Measurements from ENCODE around the gene ITIH3. TPM values are rescaled to one million over a fixed set of nuclear protein-coding genes. Genes with fewer than 3 reads are reported as not detected.

ITIH3 gene, protein sequence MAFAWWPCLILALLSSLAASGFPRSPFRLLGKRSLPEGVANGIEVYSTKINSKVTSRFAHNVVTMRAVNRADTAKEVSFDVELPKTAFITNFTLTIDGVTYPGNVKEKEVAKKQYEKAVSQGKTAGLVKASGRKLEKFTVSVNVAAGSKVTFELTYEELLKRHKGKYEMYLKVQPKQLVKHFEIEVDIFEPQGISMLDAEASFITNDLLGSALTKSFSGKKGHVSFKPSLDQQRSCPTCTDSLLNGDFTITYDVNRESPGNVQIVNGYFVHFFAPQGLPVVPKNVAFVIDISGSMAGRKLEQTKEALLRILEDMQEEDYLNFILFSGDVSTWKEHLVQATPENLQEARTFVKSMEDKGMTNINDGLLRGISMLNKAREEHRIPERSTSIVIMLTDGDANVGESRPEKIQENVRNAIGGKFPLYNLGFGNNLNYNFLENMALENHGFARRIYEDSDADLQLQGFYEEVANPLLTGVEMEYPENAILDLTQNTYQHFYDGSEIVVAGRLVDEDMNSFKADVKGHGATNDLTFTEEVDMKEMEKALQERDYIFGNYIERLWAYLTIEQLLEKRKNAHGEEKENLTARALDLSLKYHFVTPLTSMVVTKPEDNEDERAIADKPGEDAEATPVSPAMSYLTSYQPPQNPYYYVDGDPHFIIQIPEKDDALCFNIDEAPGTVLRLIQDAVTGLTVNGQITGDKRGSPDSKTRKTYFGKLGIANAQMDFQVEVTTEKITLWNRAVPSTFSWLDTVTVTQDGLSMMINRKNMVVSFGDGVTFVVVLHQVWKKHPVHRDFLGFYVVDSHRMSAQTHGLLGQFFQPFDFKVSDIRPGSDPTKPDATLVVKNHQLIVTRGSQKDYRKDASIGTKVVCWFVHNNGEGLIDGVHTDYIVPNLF
- total RNA-seq (ENCODE audit: unreplicated experiment): not detected
- long read RNA-seq: 0 reads

DNA sequence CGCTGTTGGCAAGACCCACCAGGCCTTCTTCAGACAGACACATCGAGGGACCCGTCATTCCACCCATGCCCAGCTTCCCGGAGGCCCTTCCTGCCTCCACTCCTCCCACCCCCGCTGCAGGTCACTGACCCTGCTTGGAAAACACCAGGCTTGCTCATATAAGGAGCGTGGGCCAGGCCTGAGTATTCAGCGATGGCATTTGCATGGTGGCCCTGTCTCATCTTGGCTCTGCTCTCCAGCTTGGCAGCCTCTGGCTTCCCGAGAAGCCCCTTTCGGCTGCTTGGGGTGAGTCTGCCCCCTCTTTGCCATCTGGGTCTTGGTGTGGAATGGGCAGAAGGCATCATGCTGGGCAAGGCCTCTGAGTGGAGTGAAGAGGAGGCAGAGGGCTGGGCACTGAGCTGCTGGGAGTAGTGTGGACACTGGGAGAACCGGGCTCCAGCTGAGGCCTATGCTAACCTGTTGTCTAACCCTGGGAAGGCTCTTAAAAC lies at the start of gene ITIH3:
TSS of gene ITIH3 (plus strand) at position 185 of the 488 bp plus-strand sequence. CDS start at position 193, 8 bp downstream.
- Mint-ChIP-seq H3K4me3 (ENCODE audit: unreplicated experiment) (no peak within 1 kb of the TSS), H3K4me1 (ENCODE audit: unreplicated experiment) (peaks cover 7% of the 10 kb centered on the region), H3K36me3 (ENCODE audit: low read depth, unreplicated experiment) (no peaks in the 10 kb centered on the region), H3K27ac (ENCODE audit: unreplicated experiment) (no peak within 1 kb of the TSS), H3K9me3 (ENCODE audit: unreplicated experiment) (no peaks in the 10 kb centered on the region), H3K27me3 (ENCODE audit: unreplicated experiment) (peaks cover 8% of the 10 kb centered on the region)
- no peak for DNase-seq (ENCODE audit: low spot score)
- TF ChIP-seq, protein P1, sequence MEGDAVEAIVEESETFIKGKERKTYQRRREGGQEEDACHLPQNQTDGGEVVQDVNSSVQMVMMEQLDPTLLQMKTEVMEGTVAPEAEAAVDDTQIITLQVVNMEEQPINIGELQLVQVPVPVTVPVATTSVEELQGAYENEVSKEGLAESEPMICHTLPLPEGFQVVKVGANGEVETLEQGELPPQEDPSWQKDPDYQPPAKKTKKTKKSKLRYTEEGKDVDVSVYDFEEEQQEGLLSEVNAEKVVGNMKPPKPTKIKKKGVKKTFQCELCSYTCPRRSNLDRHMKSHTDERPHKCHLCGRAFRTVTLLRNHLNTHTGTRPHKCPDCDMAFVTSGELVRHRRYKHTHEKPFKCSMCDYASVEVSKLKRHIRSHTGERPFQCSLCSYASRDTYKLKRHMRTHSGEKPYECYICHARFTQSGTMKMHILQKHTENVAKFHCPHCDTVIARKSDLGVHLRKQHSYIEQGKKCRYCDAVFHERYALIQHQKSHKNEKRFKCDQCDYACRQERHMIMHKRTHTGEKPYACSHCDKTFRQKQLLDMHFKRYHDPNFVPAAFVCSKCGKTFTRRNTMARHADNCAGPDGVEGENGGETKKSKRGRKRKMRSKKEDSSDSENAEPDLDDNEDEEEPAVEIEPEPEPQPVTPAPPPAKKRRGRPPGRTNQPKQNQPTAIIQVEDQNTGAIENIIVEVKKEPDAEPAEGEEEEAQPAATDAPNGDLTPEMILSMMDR (IDR thresholded peaks at IDR 0.05; ENCODE audit: unreplicated experiment): no peak

- Mint-ChIP-seq H3K27ac (ENCODE audit: unreplicated experiment) (no peak overlapping the region), H3K4me1 (ENCODE audit: unreplicated experiment) (no peaks in the 10 kb centered on the region), H3K9me3 (ENCODE audit: unreplicated experiment) (no peaks in the 10 kb centered on the region), H3K4me3 (ENCODE audit: unreplicated experiment) (no peak overlapping the region), H3K36me3 (ENCODE audit: low read depth, unreplicated experiment) (peaks cover 14% of the 10 kb centered on the region), H3K27me3 (ENCODE audit: unreplicated experiment) (no peaks in the 10 kb centered on the region)
- TF ChIP-seq, protein P1 (IDR thresholded peaks at IDR 0.05; ENCODE audit: unreplicated experiment): no peak
- no peak for DNase-seq (ENCODE audit: low spot score)
Measured at GRCh38 chr3:52752045-52752660, 42.4 kb upstream of the ITIH3 start.

GRCh38 chr3:52754373-52754772 lies 40.2 kb upstream of the ITIH3 start:
- Mint-ChIP-seq H3K36me3 (ENCODE audit: low read depth, unreplicated experiment) (peaks cover 14% of the 10 kb centered on the region), H3K27me3 (ENCODE audit: unreplicated experiment) (no peaks in the 10 kb centered on the region), H3K27ac (ENCODE audit: unreplicated experiment) (no peak overlapping the region), H3K9me3 (ENCODE audit: unreplicated experiment) (no peaks in the 10 kb centered on the region), H3K4me1 (ENCODE audit: unreplicated experiment) (no peaks in the 10 kb centered on the region), H3K4me3 (ENCODE audit: unreplicated experiment) (no peak overlapping the region)
- DNase-seq (ENCODE audit: low spot score): no peak
- TF ChIP-seq, protein P1 (IDR thresholded peaks at IDR 0.05; ENCODE audit: unreplicated experiment): no peak

GRCh38 chr3:52756141-52756540 lies 38.5 kb upstream of the ITIH3 start:
- no peaks in the 10 kb centered on the region for H3K4me1 Mint-ChIP-seq (ENCODE audit: unreplicated experiment)
- no peak overlapping the region for H3K4me3 Mint-ChIP-seq (ENCODE audit: unreplicated experiment)
- DNase-seq (ENCODE audit: low spot score): no peak
- H3K27me3 Mint-ChIP-seq (ENCODE audit: unreplicated experiment): no peaks in the 10 kb centered on the region
- no peak overlapping the region for H3K27ac Mint-ChIP-seq (ENCODE audit: unreplicated experiment)
- H3K9me3 Mint-ChIP-seq (ENCODE audit: unreplicated experiment): no peaks in the 10 kb centered on the region
- peaks cover 16% of the 10 kb centered on the region for H3K36me3 Mint-ChIP-seq (ENCODE audit: low read depth, unreplicated experiment)
- TF ChIP-seq, protein P1 (IDR thresholded peaks at IDR 0.05; ENCODE audit: unreplicated experiment): no peak

Data from endothelial cell (in vitro differentiated cells).